ENCODE results near the gene DGKG.

- TF ChIP-seq EZH2phosphoT487 (IDR thresholded peaks at IDR 0.05; ENCODE audit: borderline replicate concordance, low read length) (no peak), CTCF (IDR thresholded peaks at IDR 0.05; ENCODE audit: low read depth, low read length, poor library complexity, severe bottlenecking) (no peak)
Measured at GRCh38 chr3:186329589-186329988, 32.4 kb downstream of the DGKG start.
